Cardiac fibroblast (primary cell): ENCODE data around the gene CCR7.
A peak's percentile ranks its signal among the peaks of the same experiment; 100 is the strongest.

ENCODE experiments used
- DNase-seq, 2 donors: peaks; one replicate each; pipeline versions ENCODE4 v3.0.0 to v3.0.0-alpha.2; 2010; ENCODE audit warnings: low read depth in 2 of 2
- H3K4me3 ChIP-seq, 2 donors: replicated peaks in 1 of 2; 1 replicate in 1 of 2; 2 replicates in 1 of 2; pipeline ENCODE4 v1.5.1; 2011; ENCODE audit warnings: low read depth in 2 of 2, low read length in 2 of 2, mild to moderate bottlenecking in 2 of 2, moderate library complexity in 1 of 2
- TF ChIP-seq, protein P1 (sequence below): IDR thresholded peaks from one replicate; pipeline ENCODE4 v1.5.1; 2011; ENCODE audit warnings: low read depth, mild to moderate bottlenecking, low read length, inconsistent platforms

CCR7 gene

GRCh38 chr17:40514013-40514875 lies 51.0 kb downstream of the CCR7 start:
- TF ChIP-seq, protein P1, sequence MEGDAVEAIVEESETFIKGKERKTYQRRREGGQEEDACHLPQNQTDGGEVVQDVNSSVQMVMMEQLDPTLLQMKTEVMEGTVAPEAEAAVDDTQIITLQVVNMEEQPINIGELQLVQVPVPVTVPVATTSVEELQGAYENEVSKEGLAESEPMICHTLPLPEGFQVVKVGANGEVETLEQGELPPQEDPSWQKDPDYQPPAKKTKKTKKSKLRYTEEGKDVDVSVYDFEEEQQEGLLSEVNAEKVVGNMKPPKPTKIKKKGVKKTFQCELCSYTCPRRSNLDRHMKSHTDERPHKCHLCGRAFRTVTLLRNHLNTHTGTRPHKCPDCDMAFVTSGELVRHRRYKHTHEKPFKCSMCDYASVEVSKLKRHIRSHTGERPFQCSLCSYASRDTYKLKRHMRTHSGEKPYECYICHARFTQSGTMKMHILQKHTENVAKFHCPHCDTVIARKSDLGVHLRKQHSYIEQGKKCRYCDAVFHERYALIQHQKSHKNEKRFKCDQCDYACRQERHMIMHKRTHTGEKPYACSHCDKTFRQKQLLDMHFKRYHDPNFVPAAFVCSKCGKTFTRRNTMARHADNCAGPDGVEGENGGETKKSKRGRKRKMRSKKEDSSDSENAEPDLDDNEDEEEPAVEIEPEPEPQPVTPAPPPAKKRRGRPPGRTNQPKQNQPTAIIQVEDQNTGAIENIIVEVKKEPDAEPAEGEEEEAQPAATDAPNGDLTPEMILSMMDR, result no peak
- DNase-seq, result no peak
- no peak overlapping the region for H3K4me3 ChIP-seq

- H3K4me3 ChIP-seq, result no peak overlapping the region
- TF ChIP-seq, protein P1, result no peak
Measured at GRCh38 chr17:40511667-40512220, 53.5 kb downstream of the CCR7 start.

GRCh38 chr17:40511136-40511535 lies 54.1 kb downstream of the CCR7 start:
- TF ChIP-seq, protein P1, result no peak
- no peak overlapping the region for H3K4me3 ChIP-seq
- DNase-seq, result no peak

More at GRCh38 chr17:40511667-40512220, 53.5 kb downstream of the CCR7 start:
- no peak for DNase-seq

- TF ChIP-seq, protein P1, result no peak
- H3K4me3 ChIP-seq, result no peak overlapping the region
- DNase-seq, result peak; percentile 27 to 93
Measured at GRCh38 chr17:40510328-40510648, 55.0 kb downstream of the CCR7 start.

- peak in 1 of 2 donors; percentile 48 for DNase-seq
- TF ChIP-seq, protein P1, result no peak
- no peak overlapping the region for H3K4me3 ChIP-seq
Measured at GRCh38 chr17:40509626-40510327, 55.5 kb downstream of the CCR7 start.

GRCh38 chr17:40506786-40507185 lies 58.5 kb downstream of the CCR7 start:
- TF ChIP-seq, protein P1, result no peak
- no peak overlapping the region for H3K4me3 ChIP-seq
- DNase-seq, result no peak
